ENCODE measurements around the gene DNAJB4. TPM values are rescaled to one million over a fixed set of nuclear protein-coding genes. Genes with fewer than 3 reads are reported as not detected.

The DNAJB4 gene
- total and polyA plus RNA-seq, 8 donors, result 29.8 to 46.9 (median 44.2) TPM

- intact Hi-C loops (cut with DNase I), result no loop called here
- peak in 2 of 4 donors; percentile 33 to 78 for DNase-seq
Measured at GRCh38 chr1:78045926-78046778, 41.4 kb downstream of the DNAJB4 start, which contains the start of gene GIPC2. TSS of gene GIPC2 (plus strand) at chr1:78045966. CDS start at chr1:78046095, 129 bp downstream.

DNA sequence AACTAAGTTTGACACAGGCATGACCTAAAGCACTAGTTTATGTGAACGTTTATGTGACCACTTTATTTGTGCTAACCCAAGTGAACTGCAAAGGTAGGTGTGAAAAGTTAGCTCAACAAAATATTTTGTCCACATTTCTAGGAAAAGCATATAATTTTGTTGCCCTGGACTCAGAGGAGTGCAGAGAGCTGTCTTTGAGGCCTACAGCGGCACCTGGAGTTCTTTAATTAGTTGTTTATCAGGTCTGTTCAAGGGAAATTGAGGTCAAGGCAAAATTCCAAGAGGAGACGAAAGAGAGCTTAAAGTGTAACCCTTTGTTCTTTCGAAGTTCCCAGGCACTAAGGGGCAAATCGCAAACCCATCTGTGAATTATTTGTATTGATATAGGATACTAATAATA lies 42.4 kb downstream of the DNAJB4 start:
- TF ChIP-seq, protein P1, sequence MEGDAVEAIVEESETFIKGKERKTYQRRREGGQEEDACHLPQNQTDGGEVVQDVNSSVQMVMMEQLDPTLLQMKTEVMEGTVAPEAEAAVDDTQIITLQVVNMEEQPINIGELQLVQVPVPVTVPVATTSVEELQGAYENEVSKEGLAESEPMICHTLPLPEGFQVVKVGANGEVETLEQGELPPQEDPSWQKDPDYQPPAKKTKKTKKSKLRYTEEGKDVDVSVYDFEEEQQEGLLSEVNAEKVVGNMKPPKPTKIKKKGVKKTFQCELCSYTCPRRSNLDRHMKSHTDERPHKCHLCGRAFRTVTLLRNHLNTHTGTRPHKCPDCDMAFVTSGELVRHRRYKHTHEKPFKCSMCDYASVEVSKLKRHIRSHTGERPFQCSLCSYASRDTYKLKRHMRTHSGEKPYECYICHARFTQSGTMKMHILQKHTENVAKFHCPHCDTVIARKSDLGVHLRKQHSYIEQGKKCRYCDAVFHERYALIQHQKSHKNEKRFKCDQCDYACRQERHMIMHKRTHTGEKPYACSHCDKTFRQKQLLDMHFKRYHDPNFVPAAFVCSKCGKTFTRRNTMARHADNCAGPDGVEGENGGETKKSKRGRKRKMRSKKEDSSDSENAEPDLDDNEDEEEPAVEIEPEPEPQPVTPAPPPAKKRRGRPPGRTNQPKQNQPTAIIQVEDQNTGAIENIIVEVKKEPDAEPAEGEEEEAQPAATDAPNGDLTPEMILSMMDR (IDR thresholded peaks at IDR 0.05), result no peak
- no peaks in the 10 kb centered on the region for H3K9me3 ChIP-seq
- peak overlapping the region in 1 of 2 donors; percentile 55 for H3K4me3 ChIP-seq
- peaks cover 0 to 23% of the 10 kb centered on the region in 2 donors for H3K4me1 ChIP-seq
- intact Hi-C loops (cut with DNase I), result no loop called here
- H3K27me3 ChIP-seq, result peaks cover 6 to 46% of the 10 kb centered on the region in 2 donors
- ATAC-seq (no peak), DNase-seq (no peak)
- no peaks in the 10 kb centered on the region for H3K36me3 ChIP-seq
- H3K27ac ChIP-seq, result peak overlapping the region in 1 of 2 donors; percentile 79

More at GRCh38 chr1:78045926-78046778, 41.4 kb downstream of the DNAJB4 start, which contains the start of gene GIPC2:
- peaks cover 6 to 46% of the 10 kb centered on the region in 2 donors for H3K27me3 ChIP-seq
- peak; percentile 72 for ATAC-seq
- peaks cover 0 to 18% of the 10 kb centered on the region in 2 donors for H3K4me1 ChIP-seq
- peak within 1 kb of the TSS; percentile 44 to 79 for H3K27ac ChIP-seq
- TF ChIP-seq, protein P1 (IDR thresholded peaks at IDR 0.05), result no peak
- no peaks in the 10 kb centered on the region for H3K9me3 ChIP-seq
- peak within 1 kb of the TSS; percentile 38 to 55 for H3K4me3 ChIP-seq
- no peaks in the 10 kb centered on the region for H3K36me3 ChIP-seq

GRCh38 chr1:78047631-78048030 lies 42.9 kb downstream of the DNAJB4 start:
- Histone ChIP-seq H3K27ac (no peak overlapping the region), H3K4me3 (no peak overlapping the region), H3K27me3 (peaks cover 6 to 46% of the 10 kb centered on the region in 2 donors), H3K4me1 (peaks cover 0 to 28% of the 10 kb centered on the region in 2 donors), H3K36me3 (no peaks in the 10 kb centered on the region), H3K9me3 (no peaks in the 10 kb centered on the region)
- TF ChIP-seq, protein P1 (IDR thresholded peaks at IDR 0.05), result no peak
- intact Hi-C loops (cut with DNase I), result no loop called here
- no peak for ATAC-seq
- no peak for DNase-seq

DNA sequence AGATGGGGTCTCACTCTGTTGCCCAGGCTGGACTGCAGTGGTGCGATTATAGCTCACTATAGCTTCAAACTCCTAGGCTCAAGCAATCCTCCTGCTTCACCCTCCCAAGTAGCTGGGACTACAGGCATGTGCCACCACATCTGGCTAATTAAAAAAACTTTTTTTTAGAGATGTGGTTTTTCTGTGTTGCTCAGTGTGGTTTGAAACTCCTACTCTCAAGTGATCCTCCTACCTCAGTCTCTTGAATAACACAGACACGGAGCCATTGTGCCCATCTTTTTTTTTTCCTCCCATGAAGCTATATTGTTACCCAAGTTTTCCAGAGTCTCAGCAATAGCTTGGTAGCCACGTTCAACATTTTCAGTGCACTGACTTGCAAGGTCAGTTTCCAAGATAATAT lies 43.7 kb downstream of the DNAJB4 start:
- no peak overlapping the region for H3K4me3 ChIP-seq
- no peak for ATAC-seq
- peaks cover 6 to 46% of the 10 kb centered on the region in 2 donors for H3K27me3 ChIP-seq
- no peak for DNase-seq
- TF ChIP-seq, protein P1 (IDR thresholded peaks at IDR 0.05), result no peak
- no peak overlapping the region for H3K27ac ChIP-seq
- H3K36me3 ChIP-seq, result no peaks in the 10 kb centered on the region
- intact Hi-C loops (cut with DNase I), result no loop called here
- H3K9me3 ChIP-seq, result no peaks in the 10 kb centered on the region
- peaks cover 0 to 35% of the 10 kb centered on the region in 2 donors for H3K4me1 ChIP-seq

- ATAC-seq, result no peak
- no peak for DNase-seq
- H3K27me3 ChIP-seq, result peaks cover 6 to 39% of the 10 kb centered on the region in 2 donors
Measured at GRCh38 chr1:78049396-78049795, 44.7 kb downstream of the DNAJB4 start.

More at GRCh38 chr1:78049396-78049795, 44.7 kb downstream of the DNAJB4 start:
- intact Hi-C loops (cut with DNase I), result no loop called here
- TF ChIP-seq, protein P1 (IDR thresholded peaks at IDR 0.05), result no peak
- Histone ChIP-seq H3K9me3 (no peaks in the 10 kb centered on the region), H3K4me1 (peaks cover 0 to 35% of the 10 kb centered on the region in 2 donors), H3K4me3 (no peak overlapping the region), H3K27ac (no peak overlapping the region), H3K36me3 (no peaks in the 10 kb centered on the region)

Measured in left lung (tissue), 10 donors.